AG08395 (cell line): ENCODE data around the gene IL1RL1.

ENCODE experiments used
- DNase-seq: peaks from one replicate; pipeline ENCODE4 v3.0.0; 2012; ENCODE audit warnings: mixed read lengths, low spot score

Gene IL1RL1

GRCh38 chr2:102367331-102367971 is 56.1 kb downstream of the IL1RL1 start:
- no peak for DNase-seq

GRCh38 chr2:102368461-102369109 is 57.2 kb downstream of the IL1RL1 start:
- DNase-seq: no peak

DNA sequence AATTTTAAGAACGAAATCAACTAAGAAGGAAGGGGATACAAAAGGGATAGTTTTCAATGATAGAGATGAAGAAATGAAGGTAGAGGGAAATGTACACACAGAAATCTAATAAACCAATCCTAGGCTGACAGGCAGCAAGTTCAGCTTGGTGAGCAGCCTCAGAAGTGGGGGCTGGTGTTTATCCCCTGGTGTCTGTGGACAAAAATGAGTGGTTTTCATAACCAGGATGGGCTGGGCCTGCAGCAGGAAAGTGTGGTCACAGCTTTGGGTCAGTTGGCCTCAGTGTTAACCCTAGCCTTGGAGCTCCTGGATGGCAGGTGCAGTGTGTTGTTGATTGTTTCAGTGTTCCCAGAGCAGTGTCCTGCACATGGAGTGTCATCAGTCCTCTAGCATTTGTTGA is 58.5 kb downstream of the IL1RL1 start:
- DNase-seq: no peak

GRCh38 chr2:102376052-102376591 is 64.8 kb downstream of the IL1RL1 start:
- DNase-seq: no peak

DNA sequence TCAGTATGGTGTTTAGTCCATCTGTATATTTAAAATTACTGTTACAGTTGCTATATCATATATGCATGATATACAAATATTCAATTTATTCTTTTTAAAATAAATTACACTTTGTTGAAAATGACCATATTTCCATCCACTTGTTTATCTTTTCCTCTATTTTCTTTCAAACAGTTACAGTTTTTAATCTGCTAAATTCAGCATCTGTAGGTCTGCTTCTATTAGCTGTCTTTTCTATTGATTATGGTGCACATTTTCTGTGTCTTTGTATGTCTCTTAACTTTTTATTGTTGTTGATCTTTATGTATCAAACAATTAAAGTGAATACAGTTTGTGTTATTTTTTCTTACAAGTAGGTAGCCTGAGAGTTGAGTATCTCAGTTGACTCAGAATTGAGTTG is 72.4 kb downstream of the IL1RL1 start:
- no peak for DNase-seq

GRCh38 chr2:102385522-102385921 is 74.2 kb downstream of the IL1RL1 start:
- DNase-seq: no peak

DNA sequence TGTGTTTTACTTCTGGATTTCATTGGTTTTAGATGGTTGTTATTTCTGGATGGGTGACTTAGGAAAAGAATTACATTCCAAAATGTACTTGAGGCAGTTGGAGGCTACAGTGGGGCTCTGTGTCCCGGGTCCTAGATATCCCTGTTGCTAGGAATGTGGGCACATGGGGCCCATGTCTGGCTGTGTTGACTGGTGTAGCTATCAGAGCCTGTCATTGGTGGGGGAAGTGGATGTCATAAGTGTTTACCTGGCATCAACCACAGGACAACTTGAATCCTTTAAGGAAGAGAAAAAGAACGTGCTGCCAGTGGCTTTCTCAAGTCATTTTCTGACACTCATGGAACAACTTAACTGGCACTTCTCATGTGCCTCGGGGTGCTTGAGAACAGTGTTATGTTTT is 74.6 kb downstream of the IL1RL1 start:
- no peak for DNase-seq

GRCh38 chr2:102386867-102387541 is 75.6 kb downstream of the IL1RL1 start:
- DNase-seq: no peak

DNA sequence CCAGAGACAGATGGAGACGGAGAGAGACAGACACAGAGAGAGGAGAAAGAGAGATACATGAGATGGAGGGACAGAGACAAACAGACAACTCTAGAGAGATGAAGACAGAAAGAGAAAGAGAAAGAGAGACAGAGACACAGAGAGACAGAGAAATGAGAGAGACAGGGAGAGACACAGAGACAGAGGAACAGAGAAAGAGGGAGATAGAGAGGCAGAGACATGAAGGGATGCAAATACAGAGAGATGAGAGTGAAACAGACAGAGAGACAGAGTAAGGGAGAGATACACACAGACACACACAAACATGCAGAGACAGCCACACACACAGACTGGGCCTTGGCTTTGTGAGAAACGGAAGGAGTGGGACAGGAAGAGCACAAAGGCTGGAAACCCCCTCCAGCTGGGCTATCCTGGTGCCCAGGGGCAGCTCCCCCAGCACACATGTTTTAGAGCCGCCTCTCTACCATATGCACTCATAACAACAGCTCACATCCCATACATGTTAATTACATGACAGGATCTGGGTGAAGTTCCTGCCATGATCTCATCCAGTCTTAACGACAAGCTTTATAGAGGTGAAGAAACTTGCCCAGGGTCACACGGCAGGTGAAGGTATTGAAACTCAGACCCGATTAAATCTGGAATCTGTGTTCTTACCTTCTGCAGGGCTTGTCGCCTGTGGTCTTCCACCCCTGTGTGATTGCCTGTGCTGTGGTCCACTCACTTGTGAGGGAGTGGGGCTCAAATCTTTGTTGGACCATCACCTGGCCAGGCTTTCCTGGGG is 76.6 kb downstream of the IL1RL1 start:
- no peak for DNase-seq

DNA sequence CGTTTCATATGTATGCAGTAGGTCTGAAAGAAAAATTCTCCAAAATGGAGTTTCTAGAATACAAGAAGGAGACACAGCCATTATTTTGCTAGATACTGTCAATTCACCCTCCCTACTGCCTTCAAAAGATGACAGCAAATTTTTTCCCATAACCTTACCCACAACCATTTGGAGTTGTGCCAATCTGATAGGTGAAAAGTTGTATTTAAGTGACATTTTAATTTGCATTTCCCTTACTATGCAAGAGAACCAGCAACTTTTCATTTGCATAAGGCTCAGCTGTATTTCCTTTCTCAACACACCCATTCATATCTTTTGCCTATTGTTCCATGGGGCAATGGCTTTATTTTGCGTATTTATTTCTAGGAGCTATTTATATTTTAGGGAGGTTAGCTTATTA is 80.2 kb downstream of the IL1RL1 start:
- DNase-seq: no peak

DNA sequence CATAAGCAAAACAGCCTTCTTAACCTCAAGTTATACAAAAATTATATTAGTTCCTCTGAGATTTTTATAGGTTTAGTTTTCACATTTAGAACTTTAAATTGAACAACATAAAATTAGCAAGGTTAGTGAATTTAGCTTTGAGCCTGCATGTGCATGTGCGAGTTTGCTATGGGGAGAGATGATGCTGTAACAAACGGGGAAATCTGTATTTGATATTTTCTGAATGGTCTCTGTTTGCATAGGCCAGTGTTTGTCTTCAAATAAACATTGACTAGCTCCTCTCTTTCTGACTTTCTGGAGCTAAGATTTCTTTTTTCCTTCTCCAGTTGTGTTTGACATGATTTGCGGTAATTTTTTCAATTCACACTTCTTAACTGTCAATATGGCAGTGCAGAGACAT is 80.7 kb downstream of the IL1RL1 start:
- DNase-seq: no peak

DNA sequence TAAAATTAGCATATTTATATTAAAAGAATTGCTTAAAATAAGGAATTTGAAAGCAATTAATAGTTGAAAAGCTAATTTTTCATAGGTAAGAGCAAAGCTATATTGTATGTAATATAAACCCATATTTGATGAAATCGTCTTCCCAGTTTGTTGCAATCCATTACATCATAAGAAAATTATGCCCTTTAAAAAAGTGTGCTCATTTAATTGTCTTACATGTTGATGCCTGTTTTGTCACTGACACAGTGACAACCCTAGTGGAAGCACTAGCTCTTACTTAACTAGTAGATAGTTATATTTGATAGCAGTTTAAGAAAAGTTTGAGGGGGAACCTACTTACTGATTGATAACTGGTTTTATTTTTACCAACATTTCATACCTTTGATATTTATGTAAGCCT is 81.6 kb downstream of the IL1RL1 start:
- DNase-seq: no peak

DNA sequence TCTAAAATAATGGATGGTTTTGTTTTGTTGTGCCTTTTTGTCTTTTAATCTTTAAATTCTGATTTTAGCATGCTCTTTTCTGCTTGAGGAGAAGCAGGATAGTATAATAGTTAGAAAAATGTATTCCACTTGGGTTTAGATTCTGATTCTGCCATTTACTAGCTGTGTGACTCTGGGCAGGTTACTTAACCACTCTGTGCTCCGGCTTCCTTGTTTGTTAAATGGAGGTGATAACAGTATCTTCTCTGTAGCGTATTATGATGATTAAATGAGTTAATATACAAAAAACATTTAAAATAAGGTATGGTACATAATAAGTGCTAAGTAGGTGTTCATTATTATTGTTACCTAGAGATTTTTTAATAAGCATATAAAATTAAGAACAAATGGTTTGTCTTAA is 84.6 kb downstream of the IL1RL1 start:
- DNase-seq: no peak

- DNase-seq: no peak
These were observed 85.8 kb downstream of the IL1RL1 start for GRCh38 chr2:102397209-102397608.

DNA sequence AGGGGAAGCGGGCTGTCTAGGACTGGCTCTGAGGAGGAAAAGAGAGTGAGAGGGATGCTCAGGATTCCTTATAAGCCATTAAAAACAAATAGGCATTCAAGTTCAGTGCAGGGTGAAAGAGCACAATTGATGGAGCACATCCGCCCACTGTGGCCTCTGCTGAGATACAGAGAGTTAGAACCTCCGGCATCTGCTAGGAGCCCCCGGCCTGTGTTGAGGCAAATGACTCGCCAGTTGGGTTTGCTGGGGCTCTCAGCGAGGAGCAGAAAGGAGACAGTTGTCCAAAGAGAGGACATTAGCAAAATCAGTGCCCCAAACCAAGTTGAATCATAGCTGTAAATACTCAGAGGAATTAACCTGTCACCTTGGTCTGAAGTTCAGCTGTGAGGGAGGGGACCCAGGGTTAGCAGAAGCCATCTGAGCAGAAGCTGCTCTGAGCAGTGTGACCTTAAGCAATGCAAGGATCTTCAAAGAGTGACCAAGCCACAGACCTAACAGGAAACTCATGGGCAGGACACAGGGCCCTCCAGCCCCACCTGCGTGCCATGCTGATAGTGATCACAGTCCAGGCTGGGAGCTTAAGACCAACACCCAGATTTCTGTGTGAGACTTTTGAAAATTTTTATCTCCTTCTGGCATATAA is 88.3 kb downstream of the IL1RL1 start:
- no peak for DNase-seq

GRCh38 chr2:102401456-102401855 is 90.1 kb downstream of the IL1RL1 start:
- DNase-seq: no peak
